Psoas muscle (tissue), 8 donors: ENCODE results near the gene ZFYVE19. TPM values are rescaled to one million over a fixed set of nuclear protein-coding genes. Genes with fewer than 3 reads are reported as not detected.

Experiments used
- ATAC-seq, 4 donors: fragments of 200-7000 bp; cut with Tn5 transposase; one replicate each; pipeline ENCODE4 v1.9.1; 2020; ENCODE audit warnings: moderate library complexity in 3 of 4, mild to moderate bottlenecking in 2 of 4
- DNase-seq, 2 donors: peaks; one replicate each; pipeline ENCODE4 v3.0.0-alpha.2; 2020
- H3K27ac ChIP-seq: fragments of 200-600 bp; one replicate; pipeline ENCODE4 v1.8.0; 2022
- H3K27me3 ChIP-seq, 3 donors: fragments of 200-600 bp in 1 of 3; one replicate each; pipeline versions ENCODE4 v1.6.1 to v1.8.0; 2013 to 2022; ENCODE audit warnings: low read length in 2 of 3, mild to moderate bottlenecking in 2 of 3, moderate library complexity in 1 of 3; ENCODE audit not compliant: insufficient read depth in 3 of 3
- H3K36me3 ChIP-seq, 2 donors: fragments of 200-600 bp in 1 of 2; one replicate each; pipeline versions ENCODE4 v1.6.1 to v1.8.0; 2013 to 2022; ENCODE audit warnings: low read depth in 1 of 2, mild to moderate bottlenecking in 1 of 2, moderate library complexity in 1 of 2; ENCODE audit not compliant: insufficient read depth in 1 of 2
- H3K4me1 ChIP-seq: fragments of 200-600 bp; one replicate; pipeline ENCODE4 v1.8.0; 2022
- H3K4me3 ChIP-seq: fragments of 200-600 bp; one replicate; pipeline ENCODE4 v1.8.0; 2022; ENCODE audit warnings: mild to moderate bottlenecking
- H3K9me3 ChIP-seq: fragments of 200-600 bp; one replicate; pipeline ENCODE4 v1.8.0; 2022
- CTCF ChIP-seq: fragments of 200-600 bp; IDR thresholded peaks from one replicate; pipeline ENCODE4 v1.8.0; 2022; ENCODE audit warnings: antibody characterized with exemption
- WGBS, 3 donors: extraction: QIAGEN DNeasy Blood & Tissue Kit; methylation state at CpG; one replicate each; pipeline versions ENCODE4 v1.1.6 to v1.1.7; 2013; 5-methylcytosine and 5-hydroxymethylcytosine counted together
- intact Hi-C, 2 donors: fragments of 100-400 bp; cut with DNase I; formaldehyde crosslinking; loops; one replicate each; pipeline versions ENCODE4 v1.11.0 to v1.14.2; 2022
- polyA plus RNA-seq, 3 donors: library from polyadenylated mRNA; stranded (reverse); fragments of 200-250 nt; gene quantifications; one replicate each; pipeline ENCODE4 v1.2.3, GENCODE V29; 2013
- total RNA-seq, 4 donors: library from RNA; stranded (reverse); fragmentation: NEBNext Ultra II Directional in 2 of 4; extraction: Animal tissue kit (Norgen Biotek cat#: 25700) in 2 of 4; gene quantifications; one replicate each; pipeline versions ENCODE4 v1.2.1 to v1.2.4, GENCODE V29; 2021 to 2023
- donor health status: healthy with polysubstance abuse.
- donor health status: DM: no; HTN: no; CAD: no; lungs with moderate emphysema.
- donor health status: Bipolar disorder and iron deficiency.
- donor health status: healthy.
- donor health status: DM: yes; HTN: yes; CAD: no.
- donor health status: DM: no; HTN: no; CAD: no.
- donor health status: DM: no; HTN: no; CAD: no.
- donor health status: DM: yes; HTN: yes; CAD: no.

Gene ZFYVE19
- total and polyA plus RNA-seq, 7 donors: 9.1 to 31.5 (median 12.4) TPM

DNA sequence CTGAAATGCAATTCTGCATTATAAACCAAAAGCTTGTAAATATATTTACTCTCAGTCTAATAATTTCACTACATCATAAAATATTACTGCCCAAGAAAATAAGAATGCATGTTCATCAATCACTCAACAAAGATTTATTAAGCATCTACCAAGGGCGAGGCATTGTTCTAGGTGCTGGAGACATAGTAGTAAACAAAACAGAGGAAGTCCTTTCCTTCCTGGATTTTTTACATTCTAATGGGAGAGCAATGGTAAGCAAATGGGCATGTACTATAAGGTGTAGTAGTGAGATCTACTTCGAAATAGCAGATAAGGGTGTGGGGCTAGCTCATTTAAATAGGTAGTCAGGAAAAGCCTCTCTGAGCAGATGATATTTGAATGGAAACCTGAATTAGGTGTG lies 10.8 kb upstream of the ZFYVE19 start:
- Histone ChIP-seq H3K9me3 (no peaks in the 10 kb centered on the region), H3K27ac (no peak overlapping the region), H3K4me3 (no peak overlapping the region), H3K27me3 (no peaks in the 10 kb centered on the region), H3K36me3 (peaks cover 2 to 11% of the 10 kb centered on the region in 2 donors), H3K4me1 (peaks cover 14% of the 10 kb centered on the region)
- intact Hi-C loops: no loop called here
- 72 to 80% (median 76%) methylated on average over 2 of the region's 2 CpGs for WGBS, 3 donors
- DNase-seq: no peak
- no peak for TF ChIP-seq CTCF
- no peak for ATAC-seq

- no peaks in the 10 kb centered on the region for H3K9me3 ChIP-seq
- H3K27ac ChIP-seq: peak overlapping the region; percentile 9
- no peaks in the 10 kb centered on the region for H3K27me3 ChIP-seq
- TF ChIP-seq CTCF: no peak
- 93 to 96% (median 96%) methylated on average over 5 of the region's 5 CpGs for WGBS, 3 donors
- H3K4me3 ChIP-seq: no peak overlapping the region
- intact Hi-C loops: no loop called here
- ATAC-seq (no peak), DNase-seq (peak in 1 of 2 donors; percentile 3)
- peaks cover 14% of the 10 kb centered on the region for H3K4me1 ChIP-seq
- H3K36me3 ChIP-seq: peaks cover 4 to 12% of the 10 kb centered on the region in 2 donors
Observed at GRCh38 chr15:40796512-40796911, 10.4 kb upstream of the ZFYVE19 start.

DNA sequence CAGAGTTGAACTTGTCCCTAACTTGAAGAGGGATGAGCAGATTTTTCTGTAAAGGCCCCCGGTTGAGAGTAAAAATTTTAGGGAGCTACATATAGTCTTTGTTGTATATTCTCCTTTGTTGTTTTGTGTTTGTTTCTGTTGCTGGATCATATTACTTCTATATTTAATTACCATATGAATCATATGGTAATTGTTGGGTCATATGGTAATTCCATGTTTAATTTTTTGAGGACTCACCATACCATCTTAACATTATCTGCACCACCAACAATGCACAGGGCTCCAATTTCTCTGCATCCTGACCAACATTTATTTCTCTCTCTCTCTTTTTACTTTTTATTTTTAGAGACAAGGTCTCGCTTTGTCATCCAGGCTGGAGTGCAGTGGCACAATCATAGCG lies 7.4 kb upstream of the ZFYVE19 start:
- ATAC-seq (peak in 1 of 4 donors; percentile 44), DNase-seq (peak in 1 of 2 donors; percentile 4)
- H3K4me3 ChIP-seq: no peak overlapping the region
- intact Hi-C loops: no loop called here
- no peak for TF ChIP-seq CTCF
- no peaks in the 10 kb centered on the region for H3K9me3 ChIP-seq
- no peak overlapping the region for H3K27ac ChIP-seq
- no peaks in the 10 kb centered on the region for H3K27me3 ChIP-seq
- H3K4me1 ChIP-seq: peaks cover 19% of the 10 kb centered on the region
- 77 to 83% (median 83%) methylated on average over 3 of the region's 3 CpGs for WGBS, 3 donors
- H3K36me3 ChIP-seq: peaks cover 6 to 9% of the 10 kb centered on the region in 2 donors

DNA sequence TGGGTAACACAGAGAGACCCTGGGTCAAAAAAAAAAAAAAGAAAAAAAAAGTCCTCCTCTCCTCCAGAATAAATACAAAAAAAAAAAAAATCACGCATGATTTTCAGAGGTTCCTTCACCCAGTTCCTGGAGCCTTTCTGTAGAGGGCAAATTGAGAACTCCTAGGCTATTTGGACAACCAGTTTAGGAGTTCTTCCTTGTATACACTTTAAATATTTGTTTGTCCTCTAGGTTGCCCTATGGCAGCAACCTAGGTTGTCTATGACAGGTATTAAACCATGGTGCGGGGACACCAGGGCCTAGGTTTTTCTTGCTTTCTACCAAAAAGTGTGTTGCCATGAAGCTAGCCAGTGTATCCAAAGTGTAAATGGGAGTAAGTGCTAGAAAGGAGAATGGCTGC lies 3.8 kb upstream of the ZFYVE19 start:
- 95 to 98% (median 97%) methylated on average over 2 of the region's 2 CpGs for WGBS, 3 donors
- TF ChIP-seq CTCF: no peak
- intact Hi-C loops: loop anchor here in 1 of 2 donors (10.0 kb wide), 1 partner anchor 48 kb away; the partner anchor contains the start of gene RMDN3
- Histone ChIP-seq H3K27me3 (no peaks in the 10 kb centered on the region), H3K4me3 (no peak overlapping the region), H3K9me3 (no peaks in the 10 kb centered on the region), H3K36me3 (peaks cover 6 to 9% of the 10 kb centered on the region in 2 donors), H3K27ac (no peak overlapping the region), H3K4me1 (peaks cover 29% of the 10 kb centered on the region)
- no peak for ATAC-seq
- DNase-seq: no peak

DNA sequence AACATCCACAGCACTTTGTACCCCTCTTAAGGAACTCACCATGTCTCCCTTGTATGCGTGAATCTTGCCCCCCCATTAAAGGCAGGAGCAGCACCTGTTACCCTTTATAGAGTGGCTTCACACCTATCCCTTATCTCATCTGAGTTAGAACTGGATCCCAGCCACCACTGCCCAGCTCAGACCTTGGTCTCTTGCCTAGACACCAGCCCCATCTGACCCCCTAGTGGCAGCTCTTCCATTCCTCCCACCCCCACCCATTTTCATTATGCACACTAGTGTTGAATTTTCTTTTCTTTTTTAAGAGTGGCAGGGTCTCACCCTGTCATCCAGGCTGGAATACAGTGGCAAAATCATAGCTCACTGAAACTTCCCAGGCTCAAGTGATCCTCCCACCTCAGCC lies 3.2 kb upstream of the ZFYVE19 start:
- no peak for ATAC-seq
- 83 to 96% (median 86%) methylated on average over 1 of the region's 1 CpG for WGBS, 3 donors
- Histone ChIP-seq H3K36me3 (peaks cover 6 to 9% of the 10 kb centered on the region in 2 donors), H3K9me3 (no peaks in the 10 kb centered on the region), H3K27ac (no peak overlapping the region), H3K4me3 (no peak overlapping the region), H3K27me3 (no peaks in the 10 kb centered on the region), H3K4me1 (peaks cover 32% of the 10 kb centered on the region)
- no peak for TF ChIP-seq CTCF
- intact Hi-C loops: loop anchor here in 1 of 2 donors (10.0 kb wide), 1 partner anchor 49 kb away; the partner anchor contains the start of gene RMDN3
- no peak for DNase-seq
